Dendritic cell treated with granulocyte-macrophage colony-stimulating factor and Interleukin-4, amounts not matched to agents 40 ng/mL and 50 ng/mL, for 4 days (primary cell): Measurements from ENCODE around the gene PANK1.
"Not testable (repeated sequence)": the region's sequence is repeated elsewhere in the genome, so short reads cannot be mapped to it uniquely, and the experiment has no call there.

Experiments used
- H3K27ac Mint-ChIP-seq: one replicate; pipeline ENCODE4 v1.8.0; 2022; ENCODE audit warnings: mild to moderate bottlenecking, mixed read lengths
- H3K27me3 Mint-ChIP-seq: one replicate; pipeline ENCODE4 v1.8.0; 2022; ENCODE audit warnings: mild to moderate bottlenecking, mixed read lengths
- H3K36me3 Mint-ChIP-seq: one replicate; pipeline ENCODE4 v1.8.0; 2022; ENCODE audit warnings: low read depth, mixed read lengths
- H3K4me1 Mint-ChIP-seq: one replicate; pipeline ENCODE4 v1.8.0; 2022; ENCODE audit warnings: low read depth, mixed read lengths
- H3K4me3 Mint-ChIP-seq: one replicate; pipeline ENCODE4 v1.8.0; 2022; ENCODE audit warnings: mild to moderate bottlenecking, moderate library complexity, mixed read lengths
- H3K9me3 Mint-ChIP-seq: one replicate; pipeline ENCODE4 v1.8.0; 2022; ENCODE audit warnings: mixed read lengths
- intact Hi-C: fragments of 100-400 bp; cut with micrococcal nuclease; formaldehyde crosslinking; loops from one replicate; pipeline ENCODE4 v1.15.0; 2022

The PANK1 gene

GRCh38 chr10:89622151-89622550, 22.9 kb downstream of the PANK1 start:
- Mint-ChIP-seq H3K27ac (no peak overlapping the region), H3K4me1 (no peaks in the 10 kb centered on the region), H3K36me3 (peaks cover 8% of the 10 kb centered on the region), H3K4me3 (no peak overlapping the region), H3K27me3 (no peaks in the 10 kb centered on the region), H3K9me3 (peaks cover 30% of the 10 kb centered on the region)
- intact Hi-C loops = no loop called here

GRCh38 chr10:89621438-89621837, 23.6 kb downstream of the PANK1 start:
- intact Hi-C loops = no loop called here
- peaks cover 30% of the 10 kb centered on the region for H3K9me3 Mint-ChIP-seq

GRCh38 chr10:89620296-89620695, 24.7 kb downstream of the PANK1 start:
- H3K36me3 Mint-ChIP-seq, H3K27me3 Mint-ChIP-seq, intact Hi-C loops, H3K27ac Mint-ChIP-seq, H3K4me1 Mint-ChIP-seq, H3K4me3 Mint-ChIP-seq: not testable (repeated sequence)
- H3K9me3 Mint-ChIP-seq = peaks cover 30% of the 10 kb centered on the region

More at GRCh38 chr10:89621438-89621837, 23.6 kb downstream of the PANK1 start:
- no peaks in the 10 kb centered on the region for H3K4me1 Mint-ChIP-seq
- H3K27ac Mint-ChIP-seq = no peak overlapping the region
- no peaks in the 10 kb centered on the region for H3K27me3 Mint-ChIP-seq
- H3K36me3 Mint-ChIP-seq = peaks cover 8% of the 10 kb centered on the region
- H3K4me3 Mint-ChIP-seq = no peak overlapping the region

GRCh38 chr10:89615824-89616223, 29.2 kb downstream of the PANK1 start:
- H3K9me3 Mint-ChIP-seq = peaks cover 17% of the 10 kb centered on the region
- no peak overlapping the region for H3K27ac Mint-ChIP-seq
- peaks cover 6% of the 10 kb centered on the region for H3K36me3 Mint-ChIP-seq
- H3K4me1 Mint-ChIP-seq = no peaks in the 10 kb centered on the region
- H3K27me3 Mint-ChIP-seq = no peaks in the 10 kb centered on the region
- intact Hi-C loops = no loop called here
- no peak overlapping the region for H3K4me3 Mint-ChIP-seq

- Mint-ChIP-seq H3K4me1 (no peaks in the 10 kb centered on the region), H3K27ac (no peak overlapping the region)
Measured at GRCh38 chr10:89615112-89615511, 29.9 kb downstream of the PANK1 start.

GRCh38 chr10:89613582-89613981, 31.5 kb downstream of the PANK1 start:
- Mint-ChIP-seq H3K27me3 (no peaks in the 10 kb centered on the region), H3K36me3 (peaks cover 12% of the 10 kb centered on the region), H3K9me3 (no peaks in the 10 kb centered on the region), H3K27ac (no peak overlapping the region), H3K4me3 (no peak overlapping the region), H3K4me1 (no peaks in the 10 kb centered on the region)
- intact Hi-C loops = no loop called here

More at GRCh38 chr10:89615112-89615511, 29.9 kb downstream of the PANK1 start:
- H3K27me3 Mint-ChIP-seq = no peaks in the 10 kb centered on the region
- intact Hi-C loops = no loop called here
- H3K36me3 Mint-ChIP-seq = no peaks in the 10 kb centered on the region
- no peak overlapping the region for H3K4me3 Mint-ChIP-seq
- peaks cover 10% of the 10 kb centered on the region for H3K9me3 Mint-ChIP-seq

- no peaks in the 10 kb centered on the region for H3K27me3 Mint-ChIP-seq
- no peak overlapping the region for H3K27ac Mint-ChIP-seq
- no peak overlapping the region for H3K4me3 Mint-ChIP-seq
- H3K4me1 Mint-ChIP-seq = no peaks in the 10 kb centered on the region
- H3K9me3 Mint-ChIP-seq = no peaks in the 10 kb centered on the region
- H3K36me3 Mint-ChIP-seq = peaks cover 12% of the 10 kb centered on the region
- intact Hi-C loops = no loop called here
Measured at GRCh38 chr10:89611282-89611681, 33.8 kb downstream of the PANK1 start.

GRCh38 chr10:89609833-89610346, 35.2 kb downstream of the PANK1 start:
- Mint-ChIP-seq H3K27me3 (no peaks in the 10 kb centered on the region), H3K36me3 (peaks cover 12% of the 10 kb centered on the region), H3K27ac (no peak overlapping the region), H3K4me1 (no peaks in the 10 kb centered on the region), H3K4me3 (no peak overlapping the region), H3K9me3 (no peaks in the 10 kb centered on the region)
- intact Hi-C loops = no loop called here

- intact Hi-C loops = no loop called here
- no peaks in the 10 kb centered on the region for H3K4me1 Mint-ChIP-seq
- H3K27me3 Mint-ChIP-seq = no peaks in the 10 kb centered on the region
- no peaks in the 10 kb centered on the region for H3K9me3 Mint-ChIP-seq
- H3K4me3 Mint-ChIP-seq = no peak overlapping the region
- H3K27ac Mint-ChIP-seq = no peak overlapping the region
- H3K36me3 Mint-ChIP-seq = peaks cover 6% of the 10 kb centered on the region
Measured at GRCh38 chr10:89604200-89604599, 40.8 kb downstream of the PANK1 start.

- H3K27ac Mint-ChIP-seq = no peak overlapping the region
- H3K4me3 Mint-ChIP-seq = no peak overlapping the region
Measured at GRCh38 chr10:89602919-89603318, 42.1 kb downstream of the PANK1 start.

GRCh38 chr10:89601728-89602361, 43.2 kb downstream of the PANK1 start:
- Mint-ChIP-seq H3K9me3 (no peaks in the 10 kb centered on the region), H3K27ac (no peak overlapping the region), H3K4me3 (no peak overlapping the region), H3K27me3 (no peaks in the 10 kb centered on the region), H3K36me3 (no peaks in the 10 kb centered on the region), H3K4me1 (no peaks in the 10 kb centered on the region)
- intact Hi-C loops = no loop called here

More at GRCh38 chr10:89602919-89603318, 42.1 kb downstream of the PANK1 start:
- no peaks in the 10 kb centered on the region for H3K4me1 Mint-ChIP-seq
- H3K27me3 Mint-ChIP-seq = no peaks in the 10 kb centered on the region
- intact Hi-C loops = no loop called here
- no peaks in the 10 kb centered on the region for H3K9me3 Mint-ChIP-seq
- H3K36me3 Mint-ChIP-seq = no peaks in the 10 kb centered on the region

GRCh38 chr10:89600041-89600440, 45.0 kb downstream of the PANK1 start:
- H3K4me3 Mint-ChIP-seq = no peak overlapping the region
- intact Hi-C loops = no loop called here
- H3K9me3 Mint-ChIP-seq = no peaks in the 10 kb centered on the region
- H3K27ac Mint-ChIP-seq = no peak overlapping the region
- H3K36me3 Mint-ChIP-seq = no peaks in the 10 kb centered on the region
- H3K27me3 Mint-ChIP-seq = no peaks in the 10 kb centered on the region
- no peaks in the 10 kb centered on the region for H3K4me1 Mint-ChIP-seq

- no peaks in the 10 kb centered on the region for H3K36me3 Mint-ChIP-seq
- no peaks in the 10 kb centered on the region for H3K9me3 Mint-ChIP-seq
- intact Hi-C loops = no loop called here
- no peak overlapping the region for H3K27ac Mint-ChIP-seq
- H3K4me1 Mint-ChIP-seq = no peaks in the 10 kb centered on the region
- no peak overlapping the region for H3K4me3 Mint-ChIP-seq
- no peaks in the 10 kb centered on the region for H3K27me3 Mint-ChIP-seq
Measured at GRCh38 chr10:89593043-89593442, 52.0 kb downstream of the PANK1 start.

- no peak overlapping the region for H3K4me3 Mint-ChIP-seq
- no peaks in the 10 kb centered on the region for H3K27me3 Mint-ChIP-seq
- H3K36me3 Mint-ChIP-seq = no peaks in the 10 kb centered on the region
- H3K27ac Mint-ChIP-seq = no peak overlapping the region
- intact Hi-C loops = no loop called here
- H3K9me3 Mint-ChIP-seq = no peaks in the 10 kb centered on the region
- no peaks in the 10 kb centered on the region for H3K4me1 Mint-ChIP-seq
Measured at GRCh38 chr10:89592539-89592938, 52.5 kb downstream of the PANK1 start.

- H3K4me3 Mint-ChIP-seq = no peak overlapping the region
- no peaks in the 10 kb centered on the region for H3K27me3 Mint-ChIP-seq
- no peaks in the 10 kb centered on the region for H3K4me1 Mint-ChIP-seq
- H3K36me3 Mint-ChIP-seq = no peaks in the 10 kb centered on the region
- H3K27ac Mint-ChIP-seq = no peak overlapping the region
- intact Hi-C loops = no loop called here
- no peaks in the 10 kb centered on the region for H3K9me3 Mint-ChIP-seq
Measured at GRCh38 chr10:89591796-89592271, 53.2 kb downstream of the PANK1 start.
